Stimulated activated CD8-positive, alpha-beta memory T cell treated with anti-CD3 and anti-CD28 coated beads, Interleukin-2, amount 100 ng/mL, for 48 hours (primary cell): ENCODE data around the gene SCD5.
"Not testable (repeated sequence)": the region's sequence is repeated elsewhere in the genome, so short reads cannot be mapped to it uniquely, and the experiment has no call there.

ENCODE experiments used
- DNase-seq, 2 donors: peaks; one replicate each; pipeline ENCODE4 v3.0.0-alpha.2; 2020; ENCODE audit warnings: low read depth in 2 of 2

Gene SCD5

GRCh38 chr4:82798168-82799005, at the start of gene SCD5:
SCD5 (minus strand) TSS chr4:82798796; CDS start chr4:82798537, 259 bp downstream.
- DNase-seq, result peak; percentile 54 to 62

GRCh38 chr4:82842593-82842992, 44.0 kb upstream of the SCD5 start:
- no peak for DNase-seq

GRCh38 chr4:82839624-82840023, 41.0 kb upstream of the SCD5 start:
- no peak for DNase-seq

DNA sequence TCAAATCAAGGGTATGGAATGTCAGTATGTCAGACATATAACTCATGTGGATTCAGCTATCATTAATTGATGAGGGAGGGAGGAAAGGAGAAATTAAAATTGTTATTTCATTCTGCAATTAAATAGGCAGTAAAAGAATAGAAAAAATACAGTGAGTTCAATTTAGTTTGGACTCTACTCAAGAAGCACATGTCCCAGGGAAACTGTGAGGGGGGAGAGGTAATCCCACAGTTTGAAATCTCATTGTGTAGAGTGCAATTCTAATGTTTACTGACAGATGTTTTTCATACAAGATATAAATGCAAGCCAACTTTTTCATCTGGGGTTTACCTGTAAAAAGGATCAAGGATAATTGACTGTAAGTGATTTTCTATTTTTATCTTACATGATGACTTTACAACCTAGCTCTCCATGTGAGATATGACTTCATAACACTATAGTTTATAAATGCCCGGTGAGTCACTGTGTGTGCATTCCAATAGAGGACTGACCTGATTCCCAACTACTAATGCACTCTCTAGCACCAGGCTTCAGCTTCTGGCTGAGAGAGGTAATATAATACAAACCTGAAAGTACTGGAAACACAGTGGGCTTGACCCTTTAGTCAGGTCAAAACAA, 35.2 kb upstream of the SCD5 start:
- DNase-seq, result no peak

- DNase-seq, result not testable (repeated sequence)
These were observed 34.5 kb upstream of the SCD5 start for GRCh38 chr4:82833060-82833459.

- no peak for DNase-seq
These were observed 26.8 kb upstream of the SCD5 start for GRCh38 chr4:82825425-82825824.

- no peak for DNase-seq
These were observed 24.5 kb upstream of the SCD5 start for GRCh38 chr4:82823062-82823461.

DNA sequence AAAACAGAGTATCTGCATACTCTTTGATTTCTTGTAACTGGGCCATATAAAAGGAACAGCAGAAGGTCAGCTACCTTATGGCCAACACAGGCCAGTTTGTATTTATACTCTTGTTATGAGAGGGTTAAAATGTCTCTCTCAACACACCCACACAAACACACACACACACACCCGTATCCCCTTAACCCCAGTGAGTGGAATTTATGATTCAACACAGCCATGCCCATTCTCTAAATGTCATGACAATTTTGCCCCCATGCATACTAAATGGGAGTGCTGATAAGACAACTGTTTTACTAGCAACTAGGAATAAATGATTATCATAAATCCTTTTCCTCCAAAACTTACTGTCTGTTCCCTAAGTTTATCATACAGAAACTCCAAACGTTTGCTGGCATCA, 22.1 kb upstream of the SCD5 start:
- DNase-seq, result no peak

- no peak for DNase-seq
These were observed 20.4 kb upstream of the SCD5 start for GRCh38 chr4:82818664-82819662.

- not testable (repeated sequence) for DNase-seq
These were observed 18.3 kb upstream of the SCD5 start for GRCh38 chr4:82816874-82817273.

DNA sequence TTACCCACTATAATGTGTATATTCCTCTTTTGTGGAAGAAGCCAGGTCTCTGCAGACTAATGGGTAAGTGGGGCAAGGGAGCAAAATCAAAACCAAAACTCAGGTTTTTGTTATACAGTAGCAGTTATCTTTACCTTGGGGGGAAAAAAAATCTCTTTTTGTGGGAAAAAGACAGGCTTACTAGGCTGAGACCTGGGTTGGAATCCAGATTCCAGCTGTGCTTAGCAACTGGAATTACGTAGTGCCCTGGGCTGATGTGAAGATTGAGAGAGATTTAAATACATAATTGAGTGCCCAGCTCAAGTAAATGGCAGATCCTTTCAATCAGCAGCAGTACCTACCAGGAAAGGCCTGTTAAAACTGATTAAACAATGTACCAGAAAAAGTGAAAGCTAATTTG, 15.4 kb upstream of the SCD5 start:
- DNase-seq, result no peak

- no peak for DNase-seq
These were observed 13.3 kb upstream of the SCD5 start for GRCh38 chr4:82811838-82812341.

DNA sequence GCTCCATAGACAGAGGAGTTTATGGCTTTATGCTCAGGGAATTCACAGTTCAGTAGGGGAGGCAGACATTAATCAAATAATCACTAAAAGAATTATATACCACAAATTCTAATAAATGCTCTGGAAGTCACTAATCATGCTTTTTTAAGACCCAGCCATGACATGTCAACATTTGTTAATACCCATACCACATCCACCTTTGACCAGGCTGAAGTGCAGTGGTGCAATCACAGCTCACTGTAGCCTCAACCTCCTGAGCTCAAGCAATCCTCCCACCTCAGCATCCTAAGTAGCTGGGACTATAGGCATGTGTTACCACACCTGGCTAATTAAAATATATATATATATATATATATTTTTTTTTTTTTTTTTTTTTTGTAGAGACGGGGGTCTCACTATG, 12.8 kb upstream of the SCD5 start:
- DNase-seq, result no peak

DNA sequence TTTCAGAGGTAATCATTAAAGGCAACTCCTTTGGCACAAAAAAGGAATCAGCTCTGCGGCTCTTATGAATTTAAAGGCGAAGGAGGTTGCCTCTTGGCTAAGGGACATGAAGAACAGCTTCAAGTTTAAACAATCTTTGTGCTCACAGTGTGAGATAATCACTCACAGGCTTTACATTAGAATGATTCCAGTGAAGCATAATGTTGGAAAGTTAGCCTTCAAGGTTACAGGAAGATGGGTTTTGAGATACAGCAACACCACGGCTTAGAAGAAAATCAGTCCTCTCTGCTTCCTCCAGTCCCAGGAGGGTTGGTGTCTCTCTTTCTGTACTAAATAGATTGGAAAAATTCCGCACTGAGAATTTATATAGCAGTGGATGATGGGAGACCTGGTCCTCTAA, 11.6 kb upstream of the SCD5 start:
- no peak for DNase-seq

DNA sequence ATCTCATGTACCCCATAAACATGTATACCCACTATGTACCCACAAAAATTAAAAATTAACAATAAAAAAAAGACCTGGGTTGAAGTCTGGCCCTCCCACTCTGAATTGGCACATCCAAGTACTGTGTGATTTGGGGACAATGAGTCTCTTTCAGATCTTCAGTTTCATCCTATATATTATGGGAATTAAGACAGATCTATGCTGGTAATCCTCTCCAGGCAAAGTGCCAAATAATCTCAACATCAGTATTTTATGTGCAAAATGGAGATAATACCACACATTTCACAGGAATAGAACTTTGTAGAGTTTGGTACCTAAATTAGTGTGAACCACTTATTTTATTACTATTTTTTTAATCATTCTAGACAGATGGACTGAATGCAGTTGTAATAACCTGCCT, 11.0 kb upstream of the SCD5 start:
- no peak for DNase-seq

GRCh38 chr4:82803746-82804145, 5.2 kb upstream of the SCD5 start:
- DNase-seq, result no peak

DNA sequence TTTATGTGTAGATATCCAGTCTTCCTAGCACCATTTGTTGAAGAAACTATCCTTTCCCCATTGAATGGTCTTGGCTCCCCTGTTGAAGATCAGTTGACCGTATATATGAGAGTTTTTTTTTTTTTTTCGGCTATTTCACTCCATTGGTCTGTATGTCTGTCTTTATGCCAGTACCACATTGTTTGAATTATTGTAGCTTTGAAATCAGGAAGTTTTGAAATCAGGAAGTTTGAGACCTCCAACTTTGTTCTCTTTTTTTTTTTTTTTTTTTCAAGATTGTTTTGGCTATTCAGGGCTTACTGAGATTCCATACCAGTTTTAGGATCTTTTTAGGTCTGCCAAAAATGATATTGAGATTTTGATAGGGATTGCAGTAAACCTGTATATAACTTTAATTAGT, 4.3 kb upstream of the SCD5 start:
- no peak for DNase-seq

DNA sequence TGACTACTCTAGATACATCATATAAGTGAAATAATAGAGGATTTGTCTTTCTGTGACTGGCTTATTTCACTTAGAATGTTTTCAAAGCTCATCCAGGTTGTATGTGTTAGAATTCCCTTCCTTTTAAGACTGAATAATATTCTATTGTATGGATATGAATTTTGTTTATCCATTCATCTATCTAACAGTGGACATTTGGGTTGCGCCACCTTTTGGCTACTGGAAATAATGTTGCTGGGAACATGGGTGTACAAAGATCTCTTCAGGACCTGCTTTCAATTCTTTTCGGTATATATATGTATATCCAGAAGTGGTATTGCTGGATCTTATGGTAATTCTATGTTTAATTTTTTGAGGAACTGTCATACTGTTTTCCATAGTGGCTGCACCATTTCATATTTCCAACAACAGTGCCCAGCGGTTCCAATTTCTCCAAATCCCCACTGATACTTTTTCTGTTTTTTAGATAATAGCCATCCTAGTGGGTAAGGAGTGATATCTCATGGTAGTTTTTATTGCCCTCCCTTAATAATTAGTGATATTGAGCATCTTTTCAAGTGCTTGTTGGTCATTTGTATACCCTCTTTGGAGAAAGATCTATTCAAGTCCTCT, 3.4 kb upstream of the SCD5 start:
- no peak for DNase-seq

DNA sequence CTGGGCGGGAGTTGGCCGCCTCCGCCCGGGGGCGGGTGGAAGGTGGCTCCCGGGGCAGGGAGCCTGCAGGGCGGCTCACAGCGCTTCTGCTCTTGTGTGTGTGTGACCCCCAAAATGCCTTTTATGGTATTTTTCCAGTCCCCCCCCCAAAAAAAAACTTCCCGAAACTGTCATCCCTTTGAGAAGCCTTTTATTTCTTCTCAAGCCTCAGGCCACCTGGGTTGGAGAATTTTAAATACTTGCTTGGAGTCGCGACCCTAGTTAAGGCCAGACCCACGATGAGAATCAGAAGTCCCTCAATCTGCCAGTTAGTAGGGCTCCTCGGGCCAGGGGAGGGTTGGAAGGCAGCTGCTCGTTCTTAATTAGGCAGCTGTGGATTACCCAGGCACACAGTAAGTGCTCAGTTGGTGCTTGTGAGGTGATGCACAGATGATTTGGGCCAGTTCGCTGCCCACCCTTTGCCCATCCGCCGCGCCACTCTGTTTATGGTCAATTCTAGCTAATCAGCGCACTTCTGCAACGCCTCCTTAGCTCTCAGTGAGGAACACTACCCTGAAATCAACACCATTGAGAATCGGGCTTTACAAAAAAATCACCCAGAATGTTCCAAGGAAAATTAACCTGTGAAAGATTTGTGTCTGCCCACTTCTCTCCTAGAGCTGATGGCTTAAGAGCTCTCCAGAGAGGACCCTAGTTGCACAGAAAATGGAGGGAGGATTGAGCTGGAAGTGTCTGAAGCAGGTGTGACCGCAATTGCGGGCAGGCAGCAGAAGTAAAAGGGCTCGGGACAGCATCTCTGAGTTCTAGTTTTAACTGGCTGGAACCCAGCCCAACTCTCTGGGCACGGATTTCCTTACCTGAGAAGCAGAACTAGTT, 648 bp upstream of the SCD5 start:
- no peak for DNase-seq

GRCh38 chr4:82797405-82798111, 1.0 kb downstream of the SCD5 start:
- no peak for DNase-seq
